ENCODE results near the gene TAF7.
"Not testable (repeated sequence)": the region's sequence is repeated elsewhere in the genome, so short reads cannot be mapped to it uniquely, and the experiment has no call there.

DNA sequence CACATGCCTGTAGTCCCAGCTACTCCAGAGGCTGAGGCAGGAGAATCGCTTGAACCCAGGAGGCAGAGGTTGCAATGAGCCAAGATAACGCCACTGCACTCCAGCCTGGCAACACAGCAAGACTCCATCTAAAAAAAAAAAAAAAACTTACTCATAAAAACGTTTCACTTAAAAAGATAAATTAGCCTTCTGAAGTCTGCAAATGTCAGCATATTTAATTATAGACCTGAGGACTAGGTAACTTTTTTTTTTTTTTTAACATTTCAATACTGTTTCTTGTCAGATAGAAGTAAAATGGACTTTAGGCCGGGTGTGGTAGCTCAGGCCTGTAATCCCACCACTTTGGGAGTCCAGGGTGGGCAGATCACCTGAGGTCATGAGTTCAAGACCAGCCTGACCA, 3.6 kb downstream of the TAF7 start:
- TF ChIP-seq EZH2 (IDR thresholded peaks at IDR 0.05; ENCODE audit: insufficient read depth, poor library complexity, severe bottlenecking); EZH2phosphoT487 (IDR thresholded peaks at IDR 0.05; ENCODE audit: insufficient read depth, low read depth): not testable (repeated sequence)
